H1 (cell line): ENCODE data around the gene DIP2C. TPM values are rescaled to one million over a fixed set of nuclear protein-coding genes. Genes with fewer than 3 reads are reported as not detected.

Experiments
- CHD2 ChIP-seq: IDR thresholded peaks from 2 replicates; pipeline ENCODE4 v1.6.1; 2012; ENCODE audit warnings: low read length, improper control_type of control experiment
- EZH2 ChIP-seq: fragments of 200-600 bp; sonication (generic); IDR thresholded peaks from 2 replicates; pipeline ENCODE4 v1.7.1; 2012; ENCODE audit warnings: low read depth, mild to moderate bottlenecking, moderate library complexity, low read length, inconsistent platforms; ENCODE audit not compliant: severe bottlenecking
- KDM1A ChIP-seq: fragments of 200-600, 300-600 bp; sonication (generic); IDR thresholded peaks from 2 replicates; pipeline ENCODE4 v1.7.1; 2016; ENCODE audit warnings: mild to moderate bottlenecking, low read length, borderline replicate concordance
- TAF7 ChIP-seq: optimal IDR thresholded peaks from 2 replicates; pipeline ENCODE3; 2011; ENCODE audit warnings: low read depth, mild to moderate bottlenecking, inconsistent platforms, low read length, moderate library complexity, borderline replicate concordance
- TBP ChIP-seq: IDR thresholded peaks from 2 replicates; pipeline ENCODE4 v1.6.1; 2011; ENCODE audit warnings: low read depth, low read length, improper control_type of control experiment
- TEAD4 ChIP-seq: IDR thresholded peaks from 2 replicates; pipeline ENCODE4 v1.6.1; 2012; ENCODE audit warnings: low read depth, low read length, inconsistent platforms, mixed read lengths
- polyA plus RNA-seq, 7 experiments: library from polyadenylated mRNA; depleted of rRNA in 3 of 7; stranded (reverse) in 5 of 7; unstranded in 2 of 7; fragments of >200 nt in 5 of 7; fragments of 200-250 nt in 2 of 7; gene quantifications; 1 replicate in 5 of 7; 2 replicates in 1 of 7; 4 replicates in 1 of 7; pipeline versions ENCODE4 v1.2.1 to v1.2.3, GENCODE V29; 2011 to 2013; ENCODE audit warnings: missing spikeins in 2 of 7, mixed read lengths in 2 of 7
- total RNA-seq: library from RNA; stranded (reverse); fragmentation: NEBNext Ultra II Directional; extraction: Animal tissue kit (Norgen Biotek cat#: 25700); gene quantifications from 2 replicates; pipeline ENCODE4 v1.2.1, GENCODE V29; 2021
- TF ChIP-seq, protein P1 (sequence below), 3 experiments: IDR thresholded peaks; 1 replicate in 2 of 3; 2 replicates in 1 of 3; pipeline versions ENCODE4 v1.5.1 to v1.6.1; 2011; ENCODE audit warnings: low read length in 3 of 3, mild to moderate bottlenecking in 3 of 3, inconsistent platforms in 2 of 3, low read depth in 1 of 3, moderate library complexity in 1 of 3; ENCODE audit not compliant: insufficient read depth in 1 of 3; ENCODE audit errors: control extremely low read depth in 1 of 3

DIP2C gene
- total and polyA plus RNA-seq, 2 of the 8 experiments (the other 6 are each of a cell fraction or from before 2014, with no cell fraction given), result 3.8 to 9.3 TPM

DNA sequence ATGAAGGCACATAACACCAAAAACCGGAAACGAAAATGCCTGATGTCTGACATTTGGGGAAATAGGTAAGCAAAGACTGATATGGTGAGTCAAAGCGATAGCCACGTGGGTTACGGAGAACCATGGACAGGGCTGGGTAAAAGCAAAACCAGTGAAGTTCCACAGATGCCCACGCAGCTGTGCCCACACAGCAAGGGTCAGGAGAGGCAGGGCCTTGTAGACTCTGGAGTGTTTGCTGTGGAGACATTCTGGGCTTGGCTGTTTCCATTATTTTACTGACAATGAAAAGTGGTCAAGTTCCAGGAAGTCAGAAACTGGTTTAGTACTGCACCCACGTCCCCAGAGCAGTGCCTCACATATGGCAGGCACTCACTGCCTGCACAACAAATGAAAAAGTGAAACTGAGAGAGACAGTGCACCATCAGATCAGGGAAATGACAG lies 405.5 kb downstream of the DIP2C start (continued):
- TF ChIP-seq KDM1A (no peak), TBP (no peak), TEAD4 (no peak), CHD2 (no peak), EZH2 (no peak), TAF7 (no peak)
- TF ChIP-seq, protein P1, sequence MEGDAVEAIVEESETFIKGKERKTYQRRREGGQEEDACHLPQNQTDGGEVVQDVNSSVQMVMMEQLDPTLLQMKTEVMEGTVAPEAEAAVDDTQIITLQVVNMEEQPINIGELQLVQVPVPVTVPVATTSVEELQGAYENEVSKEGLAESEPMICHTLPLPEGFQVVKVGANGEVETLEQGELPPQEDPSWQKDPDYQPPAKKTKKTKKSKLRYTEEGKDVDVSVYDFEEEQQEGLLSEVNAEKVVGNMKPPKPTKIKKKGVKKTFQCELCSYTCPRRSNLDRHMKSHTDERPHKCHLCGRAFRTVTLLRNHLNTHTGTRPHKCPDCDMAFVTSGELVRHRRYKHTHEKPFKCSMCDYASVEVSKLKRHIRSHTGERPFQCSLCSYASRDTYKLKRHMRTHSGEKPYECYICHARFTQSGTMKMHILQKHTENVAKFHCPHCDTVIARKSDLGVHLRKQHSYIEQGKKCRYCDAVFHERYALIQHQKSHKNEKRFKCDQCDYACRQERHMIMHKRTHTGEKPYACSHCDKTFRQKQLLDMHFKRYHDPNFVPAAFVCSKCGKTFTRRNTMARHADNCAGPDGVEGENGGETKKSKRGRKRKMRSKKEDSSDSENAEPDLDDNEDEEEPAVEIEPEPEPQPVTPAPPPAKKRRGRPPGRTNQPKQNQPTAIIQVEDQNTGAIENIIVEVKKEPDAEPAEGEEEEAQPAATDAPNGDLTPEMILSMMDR (IDR thresholded peaks at IDR 0.05; ENCODE audit: control extremely low read depth in 1 of 3, insufficient read depth in 1 of 3, low read depth in 1 of 3, low read length in 3 of 3), result no peak
